GM21390 (cell line): ENCODE results near the gene DUOXA1.
"Not testable (repeated sequence)": the region's sequence is repeated elsewhere in the genome, so short reads cannot be mapped to it uniquely, and the experiment has no call there.

ENCODE experiments used
- ATAC-seq: cut with Tn5 transposase; IDR thresholded peaks from one replicate; pipeline ENCODE4 v1.9.1; 2021; ENCODE audit not compliant: unreplicated experiment

The DUOXA1 gene

GRCh38 chr15:45093013-45093412 is 36.7 kb downstream of the DUOXA1 start:
- ATAC-seq, result no peak

GRCh38 chr15:45091576-45091975 is 38.1 kb downstream of the DUOXA1 start:
- no peak for ATAC-seq

DNA sequence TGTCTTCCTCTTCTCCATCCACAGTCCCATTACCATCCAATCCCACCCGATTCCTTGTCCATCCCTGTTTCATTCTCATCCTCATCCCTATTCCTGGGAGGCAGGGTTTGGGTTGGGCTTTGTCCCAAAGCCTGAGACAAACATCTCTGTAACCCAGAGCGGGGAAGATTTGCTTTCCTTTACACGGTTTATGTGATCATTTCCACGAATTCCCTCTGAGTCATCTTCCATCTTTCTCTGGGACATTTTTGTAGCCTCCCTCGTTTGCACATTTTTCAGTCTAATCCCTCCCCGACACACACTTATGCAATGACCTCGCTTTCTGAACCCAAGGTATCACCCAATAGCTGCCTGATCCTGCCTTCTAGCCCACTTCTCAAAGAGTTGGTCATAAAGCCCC is 38.5 kb downstream of the DUOXA1 start:
- no peak for ATAC-seq

DNA sequence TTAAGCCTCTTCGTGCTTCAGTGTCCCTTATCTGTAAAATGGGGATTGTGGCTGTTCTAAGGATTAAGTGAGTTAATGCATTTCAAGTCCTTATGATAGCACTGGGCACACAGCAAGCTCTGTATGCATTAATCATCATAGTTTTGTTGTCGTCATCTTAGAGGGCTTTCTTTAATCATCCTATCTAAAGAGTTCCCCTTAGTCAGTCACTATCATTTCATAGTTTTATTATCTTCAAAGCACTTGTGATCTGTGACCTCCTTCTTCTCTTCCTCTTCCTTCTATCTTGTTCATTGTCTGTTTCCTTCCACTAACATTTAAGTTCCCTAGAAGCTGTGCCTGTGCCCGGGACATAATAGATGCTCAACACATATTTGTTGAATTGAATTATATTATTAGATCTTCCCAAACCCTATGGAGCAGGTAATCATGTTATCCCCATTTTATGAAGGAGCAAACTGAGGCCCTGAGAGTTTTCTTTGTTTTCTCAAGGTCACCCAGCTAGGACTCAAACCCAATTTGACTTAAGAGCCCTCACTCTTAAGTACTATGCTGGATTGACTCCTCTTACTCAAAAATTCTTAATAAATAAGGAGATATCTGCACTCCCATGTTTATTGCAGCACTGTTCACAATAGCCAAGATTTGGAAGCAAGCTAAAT is 39.8 kb downstream of the DUOXA1 start:
- ATAC-seq, result no peak

DNA sequence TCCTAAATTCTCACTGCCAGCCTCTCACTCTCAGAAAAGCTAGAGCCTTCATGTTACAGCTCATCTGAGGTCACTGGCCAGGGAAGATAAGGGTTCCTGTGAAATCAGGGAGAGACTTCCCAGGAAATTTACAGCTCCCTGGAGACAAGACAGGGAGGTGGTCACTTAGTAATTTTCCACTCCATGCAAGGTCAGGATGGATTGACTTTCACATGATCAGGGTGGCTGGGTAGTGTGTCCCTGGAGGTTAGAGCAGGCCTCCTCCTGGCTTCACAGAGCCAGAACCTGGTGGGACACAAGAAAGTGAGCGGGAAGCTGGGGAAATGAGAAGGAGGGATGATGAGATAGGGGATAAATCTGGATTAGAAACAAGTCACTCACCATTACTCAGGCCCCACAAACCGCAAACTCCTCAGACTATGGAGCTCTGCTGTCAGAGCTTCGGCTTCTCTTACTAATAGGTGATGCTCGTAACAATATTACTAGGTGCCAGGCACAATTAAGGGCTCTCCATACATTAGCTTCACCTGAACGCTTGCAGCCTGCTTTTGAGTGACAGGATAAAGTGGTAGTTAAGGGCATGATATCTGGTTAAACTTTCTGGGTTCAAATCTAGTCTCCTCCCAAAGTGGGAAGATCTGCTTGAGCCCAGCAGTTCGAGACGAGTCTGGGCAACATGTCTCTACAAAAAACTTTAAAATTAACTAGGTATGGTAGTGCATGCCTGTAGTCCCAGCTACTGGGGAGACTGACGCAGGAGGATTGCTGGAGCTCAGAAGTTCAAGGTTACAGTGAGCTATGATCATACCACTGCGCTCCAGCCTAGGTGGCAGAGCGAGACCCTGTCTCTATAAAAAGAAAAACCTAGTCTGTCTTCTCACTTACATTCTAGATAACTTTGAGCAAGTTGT is 40.6 kb downstream of the DUOXA1 start:
- ATAC-seq, result no peak

- no peak for ATAC-seq
Observed at GRCh38 chr15:45087513-45087912, 42.2 kb downstream of the DUOXA1 start.

DNA sequence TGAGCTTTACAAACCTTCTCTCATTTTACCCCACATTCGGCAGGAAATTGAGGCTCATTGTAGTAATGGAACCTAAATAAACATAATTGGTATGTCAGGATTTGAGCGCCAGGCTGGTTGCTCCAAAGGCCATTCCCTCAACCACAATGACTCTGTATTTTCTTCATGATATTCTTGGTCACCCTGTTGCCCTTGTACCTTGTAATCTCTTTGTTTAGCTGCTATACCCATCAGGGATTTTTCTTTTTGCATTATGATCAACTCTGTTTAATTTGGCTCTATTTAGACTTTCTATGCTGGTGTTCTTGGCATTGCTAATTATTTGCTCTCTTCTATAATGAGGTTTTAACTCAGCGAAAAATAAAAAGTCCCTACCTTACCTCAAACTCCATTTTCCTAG is 45.5 kb downstream of the DUOXA1 start:
- no peak for ATAC-seq

GRCh38 chr15:45083223-45083622 is 46.5 kb downstream of the DUOXA1 start:
- no peak for ATAC-seq

GRCh38 chr15:45082412-45082811 is 47.3 kb downstream of the DUOXA1 start:
- ATAC-seq, result not testable (repeated sequence)

- not testable (repeated sequence) for ATAC-seq
Observed at GRCh38 chr15:45080593-45080992, 49.1 kb downstream of the DUOXA1 start.

DNA sequence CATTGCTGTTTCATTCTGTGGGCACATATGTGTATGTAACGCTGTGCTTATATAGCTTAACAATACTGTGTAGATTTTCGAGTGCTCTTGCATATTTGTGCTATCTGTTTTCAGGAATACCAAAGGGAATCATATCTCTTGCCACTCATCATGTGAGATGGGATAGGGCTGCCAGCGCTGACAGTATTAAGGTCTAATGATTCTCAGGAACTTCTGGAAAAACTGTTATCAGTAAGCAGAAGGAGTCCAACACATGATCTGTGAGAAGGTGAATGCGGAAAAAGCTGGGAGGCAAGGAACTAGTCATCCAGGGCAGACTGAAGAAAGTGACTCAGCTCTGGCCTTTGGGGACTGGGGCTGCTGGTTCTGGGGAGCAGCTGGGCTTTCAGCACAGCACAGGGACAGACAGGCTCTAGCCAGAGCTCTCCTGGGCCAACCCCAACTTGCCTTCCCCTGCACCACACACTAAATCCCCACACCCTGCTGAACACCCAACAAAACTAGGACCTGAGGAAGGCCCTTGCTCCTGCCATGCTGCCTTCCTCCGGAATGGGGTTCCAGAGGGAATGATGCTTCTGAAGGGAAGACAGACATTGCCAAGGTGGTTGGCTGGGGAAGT is 49.9 kb downstream of the DUOXA1 start:
- ATAC-seq, result not testable (repeated sequence)

GRCh38 chr15:45079201-45079600 is 50.5 kb downstream of the DUOXA1 start:
- ATAC-seq, result not testable (repeated sequence)

GRCh38 chr15:45077391-45077790 is 52.3 kb downstream of the DUOXA1 start:
- not testable (repeated sequence) for ATAC-seq

GRCh38 chr15:45075440-45076320 is 54.0 kb downstream of the DUOXA1 start:
- ATAC-seq, result not testable (repeated sequence)

GRCh38 chr15:45073602-45074001 is 56.1 kb downstream of the DUOXA1 start:
- not testable (repeated sequence) for ATAC-seq

- ATAC-seq, result not testable (repeated sequence)
Observed at GRCh38 chr15:45069942-45070360, 59.7 kb downstream of the DUOXA1 start.
